ENCODE results near the gene C5orf63.
"Not testable (repeated sequence)": the region's sequence is repeated elsewhere in the genome, so short reads cannot be mapped to it uniquely, and the experiment has no call there.

The C5orf63 gene

GRCh38 chr5:127030259-127031146 lies 42.8 kb downstream of the C5orf63 start, which contains the start of gene MARCHF3:
Gene MARCHF3 (minus strand): TSS chr5:127030558. CDS start chr5:126918171, 112,387 bp downstream.
- DNase-seq: peak; percentile 77

DNA sequence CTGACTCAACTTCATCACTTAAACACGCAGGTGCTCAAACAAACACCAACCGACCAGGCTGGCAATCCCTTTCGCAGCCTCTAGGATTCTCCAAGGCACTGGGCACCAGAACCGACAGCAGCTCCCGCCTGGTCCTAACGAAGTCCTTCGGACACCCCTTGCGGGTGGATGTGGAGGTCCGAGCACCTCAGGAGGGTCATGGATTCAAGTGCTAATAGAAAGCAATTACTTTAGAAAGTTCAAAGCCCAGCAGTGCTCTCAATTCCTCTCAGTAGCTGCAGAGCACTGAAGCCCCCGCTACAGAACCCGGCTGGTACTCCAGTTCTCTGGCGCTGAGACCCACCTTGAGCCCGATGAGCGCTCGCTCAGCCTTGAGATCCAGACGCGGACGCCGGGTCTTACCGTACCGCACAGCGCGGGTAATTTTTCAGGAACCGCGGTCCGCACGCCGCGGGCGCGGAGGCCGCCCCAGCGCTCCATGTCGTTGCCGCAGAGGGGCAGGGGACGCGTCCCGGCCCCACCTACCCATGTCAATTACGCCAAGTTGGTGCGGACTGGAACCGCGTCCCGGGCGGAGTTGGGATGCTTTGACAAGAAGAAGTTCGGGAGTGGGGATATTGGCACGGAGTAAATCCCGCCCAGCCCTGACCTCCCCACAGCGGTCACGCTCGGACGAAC lies 43.6 kb downstream of the C5orf63 start:
- DNase-seq: peak; percentile 58

- DNase-seq: no peak
Measured at GRCh38 chr5:127028822-127029457, 44.4 kb downstream of the C5orf63 start.

DNA sequence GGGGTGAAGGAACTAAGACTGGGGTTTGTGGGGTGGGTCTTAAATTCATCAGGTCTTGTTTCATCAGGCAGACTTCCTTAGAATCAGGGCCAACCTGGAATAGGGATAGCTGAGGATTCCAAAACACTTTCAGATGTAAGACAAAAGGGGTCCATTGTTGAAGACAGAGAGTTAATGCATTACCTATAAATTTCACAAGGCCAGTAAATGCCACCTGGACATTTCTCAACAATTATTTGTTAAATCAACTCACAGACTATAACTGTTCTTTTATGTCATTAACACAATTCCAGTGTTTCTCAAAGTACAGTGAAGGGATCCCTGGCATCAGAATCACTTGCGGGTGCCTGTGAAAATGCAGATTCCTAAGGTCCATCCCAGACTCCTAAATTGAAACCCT lies 45.8 kb downstream of the C5orf63 start:
- no peak for DNase-seq

DNA sequence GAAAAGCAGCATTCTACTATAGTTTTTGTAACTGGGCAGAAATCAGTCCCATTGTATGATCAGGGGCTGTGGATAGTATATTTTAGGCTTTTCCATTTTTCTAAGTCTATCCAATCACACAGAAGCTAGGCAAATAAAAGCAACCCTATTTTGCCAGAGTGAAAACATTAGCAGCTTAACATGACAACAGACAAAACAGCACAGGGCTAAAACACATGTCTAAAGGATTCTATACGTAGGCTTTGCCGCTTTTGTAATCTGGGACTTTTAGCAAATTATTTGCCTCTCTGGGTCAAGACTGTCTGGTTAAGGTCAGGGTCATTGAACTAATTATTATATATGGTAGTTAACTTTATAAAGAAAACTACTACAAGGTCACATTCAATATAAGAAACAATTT lies 47.1 kb downstream of the C5orf63 start:
- no peak for DNase-seq

GRCh38 chr5:127025467-127025866 lies 47.8 kb downstream of the C5orf63 start:
- DNase-seq: no peak

GRCh38 chr5:127024821-127025220 lies 48.5 kb downstream of the C5orf63 start:
- no peak for DNase-seq

DNA sequence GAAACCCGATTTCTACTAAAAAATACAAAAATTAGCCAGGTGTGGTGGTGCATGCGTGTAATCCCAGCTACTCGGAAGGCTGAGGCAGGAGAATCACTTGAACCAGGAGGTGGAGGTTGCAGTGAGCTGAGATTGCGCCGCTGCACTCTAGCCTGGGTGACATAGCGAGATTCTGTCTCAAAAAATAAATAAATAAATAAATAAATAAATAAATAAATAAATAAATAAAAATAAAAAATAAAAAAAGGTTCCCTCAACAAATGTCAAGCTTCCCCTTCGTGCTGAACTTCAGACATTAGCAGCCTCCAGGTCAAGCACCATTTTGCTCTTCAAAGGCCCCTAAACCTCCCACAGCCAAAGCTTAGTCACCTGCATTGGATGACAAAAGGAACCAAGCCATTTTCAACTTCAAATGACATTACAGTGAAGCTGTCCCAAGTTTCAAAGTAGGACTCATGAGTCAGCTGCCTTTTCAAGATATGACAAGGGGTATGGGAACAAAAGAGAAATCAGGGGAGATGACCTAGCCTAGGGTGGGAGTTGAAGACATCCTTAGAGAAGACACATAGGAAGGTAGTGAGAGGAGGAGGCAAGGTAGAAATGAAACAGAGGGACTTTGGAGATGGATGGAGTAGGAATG lies 49.6 kb downstream of the C5orf63 start:
- not testable (repeated sequence) for DNase-seq

DNA sequence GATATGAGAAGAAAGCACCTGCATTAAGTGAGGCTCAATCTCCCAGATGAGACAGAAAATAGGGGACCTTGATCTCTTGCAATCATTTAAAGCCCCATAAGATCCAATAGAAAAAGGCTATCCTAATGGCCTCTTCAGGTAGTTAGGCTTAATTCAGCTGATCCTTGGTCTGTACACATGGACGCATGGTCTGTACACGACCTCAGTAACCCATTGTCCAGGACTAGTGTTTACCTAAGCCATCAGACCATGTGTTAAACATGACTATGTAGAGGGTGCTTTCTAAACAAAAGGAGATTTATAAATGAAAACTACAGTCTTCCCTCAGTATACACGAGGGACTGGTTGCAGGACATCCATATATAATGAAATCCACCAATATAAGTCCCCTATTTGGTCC lies 50.5 kb downstream of the C5orf63 start:
- no peak for DNase-seq

GRCh38 chr5:127019928-127020327 lies 53.4 kb downstream of the C5orf63 start:
- no peak for DNase-seq

GRCh38 chr5:127016722-127017121 lies 56.6 kb downstream of the C5orf63 start:
- DNase-seq: not testable (repeated sequence)

DNA sequence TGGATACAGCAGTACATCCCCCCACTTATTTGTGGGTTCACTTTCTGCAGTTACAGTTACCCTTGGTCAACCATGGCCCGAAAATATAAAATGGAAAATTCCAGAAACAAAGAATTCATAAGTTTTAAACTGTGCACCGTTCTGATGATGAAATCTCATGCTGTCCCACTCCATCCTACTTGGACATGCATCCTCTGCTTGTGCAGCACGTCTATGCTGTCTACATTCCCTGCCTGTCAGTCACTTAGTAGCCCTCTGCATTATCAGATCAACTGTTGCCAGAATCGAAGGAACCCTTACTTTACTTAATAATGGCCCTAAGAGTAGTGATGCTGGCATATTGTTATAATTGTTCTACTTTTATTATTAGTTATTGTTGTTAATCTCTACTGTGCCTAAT lies 57.6 kb downstream of the C5orf63 start:
- no peak for DNase-seq

- DNase-seq: no peak
Measured at GRCh38 chr5:127014573-127014972, 58.7 kb downstream of the C5orf63 start.

- DNase-seq: no peak
Measured at GRCh38 chr5:127013407-127013806, 59.9 kb downstream of the C5orf63 start.

- DNase-seq: no peak
Measured at GRCh38 chr5:127012916-127013315, 60.4 kb downstream of the C5orf63 start.

DNA sequence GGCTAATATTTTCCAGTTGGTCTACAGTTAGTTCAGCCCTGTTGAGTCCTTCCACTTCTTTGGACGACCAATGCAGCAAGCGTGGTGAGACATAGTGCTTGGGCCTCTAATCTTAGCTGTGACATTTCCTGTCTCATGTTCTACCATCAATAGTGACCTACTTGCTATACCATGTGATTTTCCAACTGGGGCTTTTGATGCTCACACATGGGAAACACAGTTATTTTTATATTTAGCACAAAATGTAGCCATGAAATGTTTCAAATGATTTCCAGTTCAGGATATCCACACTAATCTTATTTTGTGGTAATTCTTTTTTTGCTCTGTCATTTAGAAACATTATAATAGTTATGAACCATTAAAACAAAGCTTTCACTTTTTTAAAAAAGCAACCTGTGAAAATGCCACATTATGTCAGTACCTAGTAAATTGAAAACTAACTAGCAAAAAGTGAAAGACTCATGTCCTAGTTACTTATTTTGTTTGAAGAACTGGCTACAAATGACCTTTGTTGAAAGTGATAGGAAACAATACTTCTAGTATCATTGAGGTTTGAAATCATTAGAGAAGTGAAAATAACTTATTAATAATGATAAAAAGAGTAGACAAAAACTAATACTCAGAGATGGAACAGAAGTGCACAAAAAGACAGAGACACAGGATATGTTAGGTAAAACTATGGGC lies 61.2 kb downstream of the C5orf63 start:
- DNase-seq: no peak

DNA sequence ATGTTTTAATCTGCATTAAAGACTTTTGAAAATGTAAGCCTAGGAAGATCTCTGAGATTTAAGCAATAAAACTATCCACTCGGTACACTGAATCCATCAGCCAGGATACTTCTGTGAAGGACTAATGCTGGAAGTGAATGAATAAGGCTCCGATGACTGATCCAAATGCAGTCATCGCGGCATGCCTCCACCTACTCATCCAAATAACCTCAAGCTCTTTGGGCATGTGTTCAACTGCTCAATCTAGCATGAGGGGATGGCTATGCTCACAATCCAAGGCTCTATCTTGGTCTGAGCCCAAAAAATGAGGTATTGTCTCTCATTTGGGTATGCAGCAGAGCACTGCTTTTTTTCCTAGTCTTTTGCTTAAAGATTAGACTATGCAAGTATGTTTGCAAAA lies 62.1 kb downstream of the C5orf63 start:
- DNase-seq: no peak

GRCh38 chr5:127010362-127010761 lies 62.9 kb downstream of the C5orf63 start:
- no peak for DNase-seq

- DNase-seq: no peak
Measured at GRCh38 chr5:127009784-127010183, 63.5 kb downstream of the C5orf63 start.

DNA sequence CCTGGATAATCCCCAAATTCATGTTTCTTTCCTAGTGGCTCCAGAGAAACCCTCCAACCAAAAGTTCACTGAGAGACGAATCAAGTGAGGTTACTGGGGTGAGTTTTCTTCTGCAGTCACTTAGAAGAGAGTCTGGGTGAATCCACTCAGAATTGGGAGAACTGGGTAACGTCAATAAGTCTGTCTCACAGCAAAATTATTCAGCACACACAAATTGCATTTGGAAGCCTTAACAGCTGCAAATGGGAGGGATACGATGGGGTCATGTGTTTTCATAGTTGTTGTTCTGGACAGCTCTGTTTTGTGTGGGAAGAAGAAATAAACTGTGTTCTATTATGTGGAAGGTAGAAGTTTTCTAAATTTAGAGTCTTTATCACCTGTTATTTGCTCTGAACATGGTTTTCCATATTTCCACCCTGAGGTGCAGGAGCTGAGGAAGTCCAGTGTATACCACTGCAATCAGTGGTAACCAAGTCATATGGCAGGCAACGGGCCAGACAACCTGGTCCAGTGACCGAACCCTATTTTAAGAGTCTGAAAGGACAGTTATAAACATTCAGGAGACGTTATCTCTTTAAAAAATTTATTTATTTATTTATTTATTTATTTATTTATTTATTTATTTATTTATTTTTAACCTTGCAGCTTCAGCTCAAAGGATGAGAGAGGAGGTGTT lies 64.9 kb downstream of the C5orf63 start:
- no peak for DNase-seq

- no peak for DNase-seq
Measured at GRCh38 chr5:127007522-127007921, 65.8 kb downstream of the C5orf63 start.

- no peak for DNase-seq
Measured at GRCh38 chr5:127006744-127007143, 66.6 kb downstream of the C5orf63 start.
